PC-3 (cell line): Measurements from ENCODE around the gene EHBP1. TPM values are rescaled to one million over a fixed set of nuclear protein-coding genes. Genes with fewer than 3 reads are reported as not detected.

Source experiments
- ATAC-seq: fragments of 200-7000 bp; cut with Tn5 transposase; 2 replicates; pipeline ENCODE4 v1.9.1; 2020; ENCODE audit warnings: mild to moderate bottlenecking, moderate library complexity
- BruUV-seq: library from RNA; stranded (reverse); fragments of 400-500 nt; replicated peaks from 2 replicates; lab custom pipeline; 2021; lab: Mats Ljungman, UMichigan
- CTCF ChIA-PET: fragments of 300-600 bp; sonication (Branson Sonifier 250); formaldehyde crosslinking; loops from one replicate; lab custom pipeline; 2022; ENCODE audit warnings: antibody characterized with exemption; lab: Charles Lee
- POLR2A ChIA-PET: fragments of 300-600 bp; sonication (Branson Sonifier 250); formaldehyde crosslinking; loops from one replicate; lab custom pipeline; 2022; ENCODE audit warnings: antibody characterized with exemption; ENCODE audit not compliant: unreplicated experiment; lab: Charles Lee
- DNase-seq: peaks from one replicate; pipeline ENCODE4 v3.0.0-alpha.2; 2015
- H2AFZ ChIP-seq: fragments of 300-600 bp; sonication (generic); 2 replicates; pipeline ENCODE4 v1.6.0; 2016; ENCODE audit warnings: antibody characterized with exemption, low read length
- H3F3A ChIP-seq: fragments of 300-600 bp; sonication (generic); one replicate; pipeline ENCODE4 v1.6.0; 2017; ENCODE audit warnings: antibody characterized with exemption, low read length, control low read depth, mild to moderate bottlenecking; ENCODE audit not compliant: unreplicated experiment
- H3K27ac ChIP-seq: fragments of 300-600 bp; sonication (generic); 2 replicates; pipeline ENCODE4 v1.5.1; 2016; ENCODE audit warnings: mild to moderate bottlenecking, low read length
- H3K27me3 ChIP-seq: fragments of 300-600 bp; sonication (generic); 2 replicates; pipeline ENCODE4 v1.6.1; 2016; ENCODE audit warnings: low read length, mixed read lengths
- H3K36me3 ChIP-seq: fragments of 300-600 bp; sonication (generic); 2 replicates; pipeline ENCODE4 v1.6.1; 2016; ENCODE audit warnings: low read depth, mixed run types, low read length, mixed read lengths
- H3K4me1 ChIP-seq: fragments of 300-600 bp; sonication (generic); 2 replicates; pipeline ENCODE4 v1.5.1; 2016; ENCODE audit warnings: low read length; ENCODE audit not compliant: insufficient read depth
- H3K4me2 ChIP-seq: fragments of 300-600 bp; sonication (generic); 2 replicates; pipeline ENCODE4 v1.6.0; 2016; ENCODE audit warnings: low read length
- H3K4me3 ChIP-seq: fragments of 300-600 bp; sonication (generic); 2 replicates; pipeline ENCODE4 v1.5.1; 2016; ENCODE audit warnings: mild to moderate bottlenecking, low read length, mixed read lengths
- H3K79me2 ChIP-seq: fragments of 300-600 bp; sonication (generic); 2 replicates; pipeline ENCODE4 v1.6.1; 2017; ENCODE audit warnings: low read length, mixed read lengths
- H3K9ac ChIP-seq: fragments of 300-600 bp; sonication (generic); 2 replicates; pipeline ENCODE4 v1.6.0; 2016; ENCODE audit warnings: mild to moderate bottlenecking, low read length
- H3K9me2 ChIP-seq: fragments of 300-600 bp; sonication (generic); replicated peaks from 2 replicates; pipeline ENCODE4 v1.6.1; 2016; ENCODE audit warnings: mixed run types, low read length, mixed read lengths
- H3K9me3 ChIP-seq: fragments of 300-600 bp; sonication (generic); 2 replicates; pipeline ENCODE4 v1.6.1; 2016; ENCODE audit warnings: low read length, mixed read lengths
- H4K20me1 ChIP-seq: fragments of 300-600 bp; sonication (generic); 2 replicates; pipeline ENCODE4 v1.6.1; 2016; ENCODE audit warnings: low read length, mixed read lengths
- CTCF ChIP-seq: fragments of 300-600 bp; sonication (generic); conservative IDR thresholded peaks from 2 replicates; pipeline ENCODE4 v1.5.1; 2017; ENCODE audit warnings: antibody characterized with exemption, low read depth, mild to moderate bottlenecking, low read length
- EZH2 ChIP-seq: fragments of 300-600 bp; sonication (generic); IDR thresholded peaks from one replicate; pipeline ENCODE4 v1.6.1; 2017; ENCODE audit warnings: antibody characterized with exemption, mild to moderate bottlenecking, low read length; ENCODE audit not compliant: unreplicated experiment
- EZH2phosphoT487 ChIP-seq: fragments of 300-600 bp; sonication (generic); IDR thresholded peaks from 2 replicates; pipeline ENCODE4 v1.6.1; 2018; ENCODE audit warnings: mild to moderate bottlenecking, antibody characterized with exemption, low read length, borderline replicate concordance
- intact Hi-C: fragments of 100-400 bp; cut with micrococcal nuclease; formaldehyde crosslinking; loops from 2 replicates; pipeline ENCODE4 v1.9.0; 2023
- total RNA-seq: library from RNA; depleted of rRNA; stranded (reverse); fragments of >200 nt; gene quantifications from 2 replicates; pipeline ENCODE4 v1.2.3, GENCODE V29; 2014; rRNA removed

Gene EHBP1
- total RNA-seq, 1 experiment from 2014 or later: 25.7 TPM

GRCh38 chr2:63092401-63092800 is 386.9 kb downstream of the EHBP1 start:
- Histone ChIP-seq H3K36me3 (no peaks in the 10 kb centered on the region), H3K4me3 (no peak overlapping the region), H4K20me1 (no peaks in the 10 kb centered on the region), H3K9me2 (no peaks in the 10 kb centered on the region), H3K9ac (no peak overlapping the region), H3K4me1 (no peaks in the 10 kb centered on the region), H3F3A (no peaks in the 10 kb centered on the region), H3K9me3 (no peaks in the 10 kb centered on the region), H2AFZ (no peak overlapping the region), H3K79me2 (no peaks in the 10 kb centered on the region), H3K27me3 (no peaks in the 10 kb centered on the region), H3K4me2 (no peak overlapping the region), H3K27ac (no peak overlapping the region)
- TF ChIP-seq EZH2 (no peak), EZH2phosphoT487 (no peak), CTCF (no peak)
- ATAC-seq (no peak), DNase-seq (no peak)
- intact Hi-C loops: no loop called here
- BruUV-seq: no TSS peak
- POLR2A ChIA-PET: no interaction called here
- CTCF ChIA-PET: no interaction called here

- ATAC-seq (no peak), DNase-seq (no peak)
- Histone ChIP-seq H3K4me2 (no peak overlapping the region), H3K9ac (no peak overlapping the region), H3K4me1 (no peaks in the 10 kb centered on the region), H3K27me3 (no peaks in the 10 kb centered on the region), H3K4me3 (no peak overlapping the region), H3K9me2 (no peaks in the 10 kb centered on the region), H3K27ac (no peak overlapping the region), H3K79me2 (no peaks in the 10 kb centered on the region), H3K36me3 (no peaks in the 10 kb centered on the region), H3K9me3 (no peaks in the 10 kb centered on the region), H3F3A (no peaks in the 10 kb centered on the region), H4K20me1 (no peaks in the 10 kb centered on the region), H2AFZ (no peak overlapping the region)
- intact Hi-C loops: no loop called here
- BruUV-seq: no TSS peak
- no peak for TF ChIP-seq CTCF
- TF ChIP-seq EZH2phosphoT487: no peak
- TF ChIP-seq EZH2: no peak
- ChIA-PET POLR2A (no interaction called here), CTCF (no interaction called here)
Measured at GRCh38 chr2:63092857-63093256, 387.3 kb downstream of the EHBP1 start.

GRCh38 chr2:63093502-63093901 is 388.0 kb downstream of the EHBP1 start:
- Histone ChIP-seq H3K9ac (no peak overlapping the region), H3K4me1 (no peaks in the 10 kb centered on the region), H3K79me2 (no peaks in the 10 kb centered on the region), H3K4me2 (no peak overlapping the region), H3K36me3 (no peaks in the 10 kb centered on the region), H2AFZ (no peak overlapping the region), H3F3A (no peaks in the 10 kb centered on the region), H4K20me1 (no peaks in the 10 kb centered on the region), H3K4me3 (no peak overlapping the region), H3K27me3 (no peaks in the 10 kb centered on the region), H3K27ac (no peak overlapping the region), H3K9me3 (no peaks in the 10 kb centered on the region), H3K9me2 (no peaks in the 10 kb centered on the region)
- no peak for ATAC-seq
- BruUV-seq: no TSS peak
- DNase-seq: no peak
- intact Hi-C loops: no loop called here
- TF ChIP-seq CTCF (no peak), EZH2 (no peak), EZH2phosphoT487 (no peak)
- ChIA-PET POLR2A (no interaction called here), CTCF (no interaction called here)

Other genes starting within 250 kb of the EHBP1 start
- gene TMEM17, start 199.5 kb upstream of the EHBP1 start, total RNA-seq: 1.6 and 2.9 TPM in 2 replicates